ENCODE data around the gene ANAPC5.

The ANAPC5 gene

DNA sequence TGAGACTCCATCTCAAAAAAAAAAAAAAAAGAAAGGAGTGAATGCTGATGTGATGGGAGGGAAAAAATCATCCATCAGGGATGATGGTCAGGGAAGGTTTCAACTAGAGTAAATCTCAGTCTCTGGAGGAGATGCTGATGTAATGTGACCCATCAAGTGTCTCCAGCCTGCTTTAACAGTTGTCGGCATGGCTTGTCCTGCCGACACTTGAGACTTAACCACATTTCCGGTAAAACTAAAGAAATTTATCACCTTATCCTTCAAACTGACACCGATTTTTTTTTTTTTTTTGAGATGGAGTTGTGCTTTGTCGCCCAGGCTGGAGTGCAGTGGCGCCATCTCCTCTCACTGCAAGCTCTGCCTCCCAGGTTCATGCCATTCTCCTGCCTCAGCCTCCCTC, 21.5 kb upstream of the ANAPC5 start:
- no peak for FAIRE-seq

DNA sequence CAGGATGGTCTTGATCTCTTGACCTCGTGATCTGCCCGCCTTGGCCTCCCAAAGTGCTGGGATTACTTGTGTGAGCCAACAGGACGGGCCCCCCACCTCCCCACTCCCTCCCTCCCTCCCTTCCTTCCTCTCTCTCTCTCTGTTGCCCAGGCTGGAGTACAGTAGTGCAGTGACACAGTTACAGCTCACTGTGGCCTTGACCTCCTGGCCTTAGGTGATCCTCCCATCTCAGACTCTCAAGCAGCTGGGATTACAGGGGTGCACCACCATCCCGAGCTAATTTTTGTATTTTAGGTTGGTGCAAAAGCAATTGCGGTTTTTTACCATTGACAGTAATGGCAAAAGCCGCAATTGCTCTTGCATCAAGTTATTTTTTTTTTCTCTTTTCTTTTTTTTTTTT, 19.2 kb upstream of the ANAPC5 start:
- DNase-seq (ENCODE audit: insufficient read length, low spot score), result no peak
- no peak for FAIRE-seq

More for the DNA sequence above, 21.5 kb upstream of the ANAPC5 start:
- DNase-seq (ENCODE audit: insufficient read length, low spot score), result no peak

DNA sequence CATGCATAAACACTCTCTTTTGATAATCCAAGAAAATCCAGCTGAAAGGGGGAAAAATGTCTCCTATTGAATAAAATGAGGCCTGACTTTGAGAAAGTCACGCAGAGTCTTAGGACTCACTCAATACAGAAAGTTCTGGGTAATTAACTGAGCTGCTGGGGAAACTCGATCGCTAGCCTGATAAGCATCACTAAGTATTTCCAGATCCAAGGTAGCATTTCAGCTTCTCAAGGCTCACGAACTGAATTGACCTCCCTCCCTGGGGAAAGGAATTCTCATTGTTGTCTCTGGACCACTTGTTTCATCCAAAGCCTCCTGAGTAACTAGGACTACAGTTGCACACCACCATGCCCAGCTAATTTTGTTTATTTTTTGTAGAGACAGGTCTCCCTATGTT, 13.8 kb upstream of the ANAPC5 start:
- no peak for FAIRE-seq
- DNase-seq (ENCODE audit: insufficient read length, low spot score), result no peak

DNA sequence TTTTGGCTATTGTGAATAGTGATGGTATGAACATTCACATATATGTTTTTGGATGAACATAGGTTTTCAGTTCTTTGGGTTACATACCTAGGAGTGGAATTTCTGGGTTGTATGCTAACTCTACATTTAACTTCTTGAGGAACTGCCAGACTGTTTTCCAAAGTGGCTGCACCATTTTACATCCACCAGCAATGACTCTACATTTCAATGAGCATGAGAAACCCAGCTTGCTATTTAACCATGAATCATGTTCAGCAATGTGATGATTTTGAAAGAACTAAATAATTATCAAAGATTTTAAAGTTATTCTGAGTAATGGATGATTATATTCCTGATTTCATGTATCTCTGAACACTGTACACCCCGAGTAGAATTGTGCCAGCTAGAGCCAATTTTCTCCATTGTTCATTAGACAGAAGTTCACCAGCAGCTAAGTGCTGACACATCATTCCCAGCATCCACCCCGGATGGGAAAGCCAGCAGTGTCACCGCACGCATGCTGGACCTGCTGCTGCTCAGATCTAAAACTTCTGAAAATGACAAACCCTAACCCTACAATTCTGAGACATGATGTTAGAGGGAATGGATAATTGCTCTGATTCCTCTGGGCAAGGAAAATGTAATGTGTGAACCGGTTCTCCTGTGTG, 13.3 kb upstream of the ANAPC5 start:
- no peak for DNase-seq (ENCODE audit: insufficient read length, low spot score)
- no peak for FAIRE-seq

DNA sequence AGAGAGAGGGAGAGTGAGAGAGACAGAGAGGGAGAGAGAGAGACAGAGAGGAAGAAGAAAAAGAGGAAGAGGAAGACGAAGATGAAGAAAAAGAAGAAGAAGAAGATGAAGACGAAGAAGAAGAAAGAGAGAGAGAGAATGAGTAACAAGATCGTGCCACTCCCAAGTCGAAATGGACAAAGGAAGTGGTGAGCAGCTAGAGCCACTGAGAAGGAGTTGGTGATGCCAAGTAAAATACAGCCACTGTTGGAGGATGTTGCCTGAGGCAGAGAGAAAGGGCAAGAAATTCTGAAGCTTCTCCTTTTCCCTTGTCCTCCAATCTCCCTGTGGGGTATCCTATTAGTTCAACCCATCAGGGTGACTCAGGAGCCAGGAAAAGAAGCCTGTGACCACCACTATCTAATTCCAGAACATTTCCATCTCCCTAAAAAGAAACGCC, 12.5 kb upstream of the ANAPC5 start:
- DNase-seq (ENCODE audit: insufficient read length, low spot score) (no peak), FAIRE-seq (no peak)

DNA sequence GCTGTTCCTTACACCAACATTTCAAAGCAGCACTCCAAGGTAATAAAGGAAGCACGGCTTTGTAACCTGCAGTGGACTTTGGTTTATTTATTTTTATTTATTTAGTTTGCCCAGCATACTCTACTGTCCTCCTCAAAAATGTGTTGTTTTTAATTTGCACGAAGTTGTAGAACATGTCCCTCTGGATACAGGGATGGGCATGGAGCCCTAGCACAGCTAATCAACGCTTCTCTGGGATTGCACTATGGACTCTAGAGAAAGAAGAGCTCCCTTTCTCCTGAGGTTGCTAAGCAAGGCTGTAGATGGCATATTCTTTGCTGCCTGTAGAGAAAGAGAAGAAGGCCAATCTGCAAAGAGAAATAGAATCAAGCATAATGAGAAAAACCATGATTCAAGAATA, 5.9 kb upstream of the ANAPC5 start:
- FAIRE-seq, result no peak
- no peak for DNase-seq (ENCODE audit: insufficient read length, low spot score)

DNA sequence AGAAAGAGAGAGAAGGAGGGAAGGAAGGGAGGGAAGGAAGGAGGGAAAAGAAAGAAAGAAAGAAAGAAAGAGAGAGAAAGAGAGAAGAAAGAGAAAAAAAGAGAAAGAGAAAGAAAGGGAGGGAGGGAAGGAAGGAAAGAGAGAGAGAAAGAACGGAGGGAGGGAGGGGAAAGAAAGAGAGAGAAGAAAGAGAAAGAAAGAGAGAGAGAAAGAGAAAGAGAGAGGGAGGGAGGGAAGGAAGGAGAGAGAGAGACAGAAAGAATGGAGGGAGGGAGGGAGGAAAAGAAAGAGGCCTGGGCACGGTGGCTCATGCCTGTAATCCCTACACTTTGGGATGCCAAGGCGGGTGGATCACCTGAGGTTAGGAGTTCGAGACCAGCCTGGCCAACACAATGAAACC, 5.1 kb upstream of the ANAPC5 start:
- DNase-seq (ENCODE audit: insufficient read length, low spot score) (no peak), FAIRE-seq (no peak)

DNA sequence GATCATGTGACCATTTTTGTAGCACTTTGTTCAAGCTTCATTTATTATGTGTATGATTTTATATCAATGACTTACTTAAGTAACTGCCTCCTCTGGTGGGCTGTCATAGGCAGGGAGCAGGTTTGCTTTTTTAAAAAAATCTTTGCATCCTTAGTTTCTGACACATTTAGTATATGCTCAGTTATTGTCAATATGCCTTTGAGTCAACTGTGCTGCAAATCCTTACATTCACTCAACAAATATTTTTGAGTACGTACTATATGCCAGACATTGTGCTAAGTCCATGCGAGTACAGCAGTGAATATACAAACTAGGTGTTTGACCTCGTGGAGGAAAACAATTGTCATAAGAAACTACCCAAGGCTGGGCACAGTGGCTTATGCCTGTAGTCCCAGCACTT, 4.4 kb upstream of the ANAPC5 start:
- FAIRE-seq (no peak), DNase-seq (ENCODE audit: insufficient read length, low spot score) (no peak)

DNA sequence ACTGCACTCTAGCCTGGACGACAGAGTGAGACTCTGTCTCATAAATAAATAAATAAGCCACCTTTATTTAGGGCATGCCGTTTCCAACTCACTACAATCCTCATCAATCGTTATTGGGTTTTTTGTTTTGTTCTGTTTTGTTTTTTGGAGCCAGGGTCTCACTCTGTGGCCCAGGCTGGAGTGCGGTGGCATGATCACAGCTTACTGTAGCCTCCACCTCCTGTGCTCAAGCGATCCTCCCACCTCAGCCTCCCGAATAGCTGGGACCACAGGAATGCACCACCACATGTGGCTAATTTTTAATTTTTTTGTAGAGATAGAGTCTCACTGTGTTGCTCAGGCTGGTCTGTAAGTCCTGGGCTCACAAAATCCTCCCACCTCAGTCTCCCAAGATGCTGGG, 3.6 kb upstream of the ANAPC5 start:
- FAIRE-seq, result no peak

DNA sequence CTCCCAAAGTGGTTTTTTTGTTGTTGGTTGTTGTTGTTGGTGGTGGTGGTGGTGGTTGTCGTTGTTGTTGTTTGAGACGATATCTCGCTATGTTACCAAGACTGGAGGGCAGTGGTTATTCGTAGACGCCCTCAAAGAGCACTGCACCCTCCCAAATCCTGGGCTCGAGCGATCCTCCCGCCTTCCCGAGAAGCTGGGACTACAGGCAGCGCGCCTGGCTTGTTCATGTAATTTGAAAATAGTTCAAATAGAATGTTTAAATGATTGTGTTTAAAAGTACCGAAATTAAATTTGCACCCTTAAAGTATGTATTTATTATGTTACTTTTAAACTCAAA, 439 bp upstream of the ANAPC5 start:
- FAIRE-seq, result no peak

More for the DNA sequence above, 3.6 kb upstream of the ANAPC5 start:
- DNase-seq (ENCODE audit: insufficient read length, low spot score), result no peak

DNA sequence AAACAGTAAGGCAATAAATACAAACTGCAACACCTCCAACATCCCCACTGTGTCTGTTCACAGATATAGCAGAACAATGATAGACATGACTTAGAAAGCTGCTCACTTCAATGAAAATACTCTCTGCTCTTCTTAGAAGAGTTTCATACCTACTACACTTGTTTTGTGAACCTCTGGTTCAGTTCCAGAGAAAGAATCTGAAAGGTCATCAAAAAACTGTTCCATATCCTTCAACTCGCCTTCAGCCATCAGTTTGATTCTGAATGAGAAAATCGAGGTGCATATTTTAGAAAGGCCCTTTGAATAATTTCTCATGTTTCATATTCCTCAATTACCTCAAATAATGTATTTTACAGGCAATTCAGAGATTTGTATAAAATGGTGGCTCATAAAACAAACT, 5.5 kb downstream of the ANAPC5 start:
- DNase-seq (ENCODE audit: insufficient read length, low spot score) (no peak), FAIRE-seq (no peak)

More for the DNA sequence above, 439 bp upstream of the ANAPC5 start:
- no peak for DNase-seq (ENCODE audit: insufficient read length, low spot score)

DNA sequence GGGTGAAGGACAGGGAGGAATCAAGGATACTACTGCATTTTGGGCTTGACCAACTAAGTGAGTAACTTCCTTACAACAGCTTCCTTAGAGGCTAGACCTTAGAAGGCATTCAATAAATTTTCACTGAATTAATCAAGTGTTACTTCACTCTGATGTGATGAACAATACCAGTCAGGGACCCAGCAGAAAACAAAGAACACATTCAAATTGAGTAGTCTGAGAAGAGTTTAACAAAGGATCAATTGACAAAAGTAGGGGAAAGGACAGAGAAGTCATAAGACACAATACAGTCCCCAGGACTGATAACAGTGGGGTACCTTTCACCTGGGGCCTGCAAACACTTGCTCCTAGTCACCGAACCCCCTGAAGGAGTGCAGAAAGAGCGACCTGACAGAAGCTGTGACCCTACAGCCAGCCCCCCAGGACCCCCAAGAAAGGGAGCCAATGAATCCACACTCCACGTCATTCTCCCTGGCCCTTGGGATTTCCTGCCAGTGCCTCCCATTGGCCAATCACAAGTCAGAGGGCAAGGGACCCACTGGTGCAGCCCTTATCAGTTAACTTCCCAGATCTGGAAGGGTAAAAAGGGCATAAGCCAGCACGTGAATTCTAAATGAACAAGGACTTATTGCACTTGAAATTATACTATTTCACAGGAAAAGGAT, 6.9 kb downstream of the ANAPC5 start:
- DNase-seq (ENCODE audit: insufficient read length, low spot score) (no peak), FAIRE-seq (no peak)

DNA sequence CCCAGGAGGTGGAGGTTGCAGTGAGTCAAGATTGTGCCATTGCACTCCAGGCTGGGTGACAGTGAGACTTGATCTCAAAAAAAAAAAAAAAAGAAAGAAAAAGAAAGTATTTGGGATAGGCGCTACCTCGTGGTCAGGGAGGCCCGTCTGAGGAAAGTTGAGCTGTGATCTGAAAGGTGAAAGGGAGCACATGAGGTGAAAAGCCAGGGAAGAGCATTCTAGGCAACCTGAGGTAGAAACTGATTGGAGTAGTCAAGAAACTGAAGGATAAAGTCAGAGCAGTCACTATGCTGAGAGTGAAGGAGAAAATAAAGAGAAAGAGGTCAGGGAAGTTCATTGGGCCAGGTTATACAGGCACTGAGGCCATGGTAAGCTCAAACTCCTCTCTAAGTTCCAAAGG, 7.7 kb downstream of the ANAPC5 start:
- no peak for DNase-seq (ENCODE audit: insufficient read length, low spot score)

DNA sequence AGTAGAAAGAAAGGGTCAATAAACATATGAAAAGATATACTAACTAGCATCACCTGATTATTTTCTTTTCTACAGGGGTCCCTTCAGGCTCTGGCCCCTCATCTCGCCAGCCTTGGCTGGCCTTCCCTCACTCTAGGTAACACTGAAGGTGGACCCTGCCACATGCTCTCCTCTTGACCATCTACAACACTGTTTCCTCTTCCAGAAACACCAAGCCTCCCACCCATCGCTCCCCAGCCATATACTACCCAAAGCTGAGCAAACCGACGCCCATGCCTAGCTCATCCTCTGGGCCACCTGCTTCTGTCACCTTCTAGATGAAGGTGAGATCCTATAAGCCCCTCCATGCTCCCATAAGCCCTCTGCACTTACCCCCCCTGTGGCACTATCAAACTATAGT, 14.8 kb downstream of the ANAPC5 start:
- DNase-seq (ENCODE audit: insufficient read length, low spot score), result no peak
- no peak for FAIRE-seq

More for the DNA sequence above, 7.7 kb downstream of the ANAPC5 start:
- no peak for FAIRE-seq

DNA sequence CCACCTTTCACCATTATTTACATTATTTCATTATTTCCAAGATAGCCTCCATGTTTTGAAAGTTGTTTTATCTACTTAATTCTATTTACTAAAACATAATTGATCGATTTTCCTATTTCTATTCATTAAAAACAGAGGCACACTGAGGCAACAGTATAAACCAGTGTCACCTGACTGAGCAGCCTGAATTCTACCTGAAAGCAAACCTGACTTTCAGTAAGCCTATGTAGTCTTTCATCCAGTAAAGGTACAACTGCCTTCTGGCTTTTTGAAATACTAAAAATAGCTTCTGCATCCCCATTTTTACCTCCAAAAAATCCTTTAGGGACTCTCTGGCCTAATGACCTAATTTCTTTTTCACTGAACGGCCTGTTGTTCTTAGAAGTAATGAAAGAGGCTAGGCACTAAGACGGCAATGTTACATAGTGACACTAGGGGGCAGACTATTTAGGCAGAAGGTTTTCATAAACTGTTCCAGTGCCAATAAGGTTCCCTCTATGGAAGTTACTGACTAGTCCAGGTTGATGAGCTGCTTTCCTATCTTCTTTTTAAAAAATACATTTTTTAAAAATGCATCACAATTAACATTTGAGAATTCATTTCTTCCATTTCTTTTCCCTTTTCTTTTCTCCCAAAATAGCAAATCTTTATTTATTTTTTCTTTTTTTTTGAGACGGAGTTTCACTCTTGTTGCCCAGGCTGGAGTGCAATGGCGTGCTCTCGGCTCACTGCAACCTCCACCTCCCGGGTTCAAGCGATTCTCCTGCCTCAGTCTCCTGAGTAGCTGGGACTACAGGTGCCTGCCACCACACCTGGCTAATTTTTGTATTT, 17.5 kb downstream of the ANAPC5 start:
- FAIRE-seq (peak; percentile 96), DNase-seq (ENCODE audit: insufficient read length, low spot score) (peak; percentile 48)

DNA sequence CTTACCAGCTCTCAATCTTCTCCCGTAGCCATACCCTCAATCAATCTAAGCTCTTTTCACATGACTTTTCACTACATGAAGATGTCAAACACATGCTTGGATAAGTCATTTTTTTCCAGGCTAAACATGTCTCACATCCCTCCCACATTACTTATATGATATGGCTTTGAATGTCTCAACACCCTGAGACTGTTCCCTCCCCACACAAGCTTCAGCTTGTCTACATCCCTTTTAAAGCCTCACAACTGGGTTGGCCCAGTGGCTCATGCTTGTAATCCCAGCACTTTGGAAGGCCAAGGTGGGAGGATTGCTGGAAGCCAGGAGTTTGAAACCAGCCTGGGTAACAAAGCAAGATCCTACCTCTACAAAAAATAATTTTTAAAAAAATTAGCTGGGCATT, 18.5 kb downstream of the ANAPC5 start:
- no peak for DNase-seq (ENCODE audit: insufficient read length, low spot score)
- no peak for FAIRE-seq

DNA sequence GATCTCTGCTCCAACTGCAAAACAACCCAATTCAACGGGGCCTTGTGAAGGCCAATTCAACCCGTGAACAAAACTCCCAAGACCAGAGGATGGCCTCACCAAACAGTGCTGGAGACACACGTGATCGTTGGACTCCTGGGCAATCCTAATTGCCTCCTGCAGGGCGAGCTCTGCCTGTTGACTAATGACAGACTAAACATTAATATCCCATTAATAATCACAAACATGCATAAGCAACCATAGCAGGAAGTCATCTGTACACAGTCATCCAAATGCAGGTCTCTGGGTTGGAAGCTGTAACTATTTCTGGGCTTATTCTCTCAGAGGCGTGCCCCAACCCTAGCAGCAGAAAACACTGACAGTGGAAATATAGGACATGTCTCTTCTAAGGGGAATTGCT, 21.0 kb downstream of the ANAPC5 start:
- no peak for FAIRE-seq
- no peak for DNase-seq (ENCODE audit: insufficient read length, low spot score)

DNA sequence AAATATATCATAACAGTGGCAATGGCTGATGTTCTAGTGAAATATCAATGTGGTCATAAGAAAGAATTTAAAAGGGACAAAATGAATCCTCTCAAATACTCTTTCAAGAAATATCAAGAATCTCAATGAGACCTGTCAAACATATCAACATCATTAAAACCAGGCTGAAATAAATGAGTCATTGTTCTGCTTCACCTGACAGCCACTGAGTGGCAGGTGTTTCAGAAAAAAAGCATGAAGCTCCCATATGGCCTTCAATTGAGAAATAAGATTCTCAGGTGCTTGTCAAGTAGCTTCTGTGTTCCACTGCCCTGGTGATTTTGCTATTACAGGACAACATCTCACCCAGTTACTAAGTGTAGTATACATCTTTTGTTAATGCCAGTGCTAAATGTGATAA, 21.5 kb downstream of the ANAPC5 start:
- DNase-seq (ENCODE audit: insufficient read length, low spot score) (no peak), FAIRE-seq (no peak)

DNA sequence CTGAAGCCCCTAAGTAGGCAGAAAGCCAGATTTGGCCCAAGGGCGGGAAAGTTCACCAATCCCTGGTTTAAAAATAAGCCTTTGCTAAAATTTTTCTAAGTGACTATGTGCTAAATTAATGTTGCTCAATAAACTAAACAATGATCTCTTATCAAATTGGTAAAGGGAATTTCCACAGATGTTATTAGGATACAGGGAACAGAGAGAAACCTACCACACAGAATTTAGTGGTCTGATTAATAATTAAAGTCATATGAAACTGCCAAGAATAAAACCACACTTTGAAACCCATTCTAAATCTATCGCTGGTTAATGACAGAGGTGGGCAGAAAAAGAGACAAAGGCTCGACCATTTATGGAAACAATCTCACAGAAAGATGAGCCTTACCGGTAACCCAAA, 22.0 kb downstream of the ANAPC5 start:
- no peak for FAIRE-seq
- DNase-seq (ENCODE audit: insufficient read length, low spot score), result no peak

DNA sequence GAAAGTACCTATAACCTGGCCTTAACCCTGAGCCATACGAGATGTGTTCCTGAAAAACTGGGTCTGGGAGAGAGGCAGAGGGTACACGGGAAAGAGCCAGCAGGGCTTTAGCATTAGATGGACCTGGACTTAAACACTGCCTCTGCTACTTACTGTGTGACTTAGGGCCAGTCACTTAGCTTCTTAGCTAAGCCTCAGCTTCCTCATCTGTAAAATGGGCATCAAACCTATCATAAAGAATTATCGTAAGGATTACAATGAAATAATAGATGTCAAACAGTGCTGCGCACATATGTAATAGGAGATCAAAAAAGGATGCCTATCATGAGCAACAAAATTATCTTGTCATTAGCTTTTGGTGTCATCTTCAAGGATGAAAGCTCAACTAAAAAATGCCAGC, 23.6 kb downstream of the ANAPC5 start:
- DNase-seq (ENCODE audit: insufficient read length, low spot score) (no peak), FAIRE-seq (no peak)

DNA sequence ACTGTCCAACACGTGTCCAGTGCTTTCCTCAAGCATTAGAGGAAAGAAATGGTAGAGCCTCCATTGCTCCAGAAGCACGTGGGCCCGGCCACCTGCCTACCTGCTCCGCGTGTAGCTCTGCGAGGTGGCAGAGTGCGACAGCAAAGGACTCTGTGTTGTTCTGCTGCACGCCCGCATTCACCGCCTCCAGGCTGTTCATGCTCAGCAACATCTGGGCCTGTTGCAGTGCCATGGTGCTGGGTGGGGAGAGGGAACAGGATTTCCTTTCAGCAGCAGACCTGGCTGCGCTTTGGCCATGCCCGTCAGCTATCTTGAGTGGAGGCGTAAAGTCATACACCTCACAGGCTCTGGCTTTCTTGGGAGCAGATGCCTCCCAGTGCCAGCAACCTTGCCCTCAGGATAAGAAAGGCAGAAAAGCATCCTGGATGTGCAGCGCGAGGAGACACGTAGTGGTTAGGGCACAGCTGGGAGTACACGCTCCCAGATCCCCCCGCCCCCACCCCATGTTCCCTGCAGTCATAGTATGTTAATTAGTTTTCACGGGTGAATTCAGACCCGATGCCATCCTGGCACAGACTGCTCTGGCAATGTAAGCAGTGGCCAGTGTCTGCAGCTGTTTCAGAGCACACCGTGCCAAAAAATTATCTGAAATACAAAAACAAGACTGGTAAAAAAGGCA, 25.1 kb downstream of the ANAPC5 start:
- DNase-seq (ENCODE audit: insufficient read length, low spot score) (no peak), FAIRE-seq (no peak)

Measured in GM19239 (cell line).